Ishikawa (cell line): Measurements from ENCODE around the gene SBDS.
A peak's percentile ranks its signal among the peaks of the same experiment; 100 is the strongest.

Experiments used
- CEBPB ChIP-seq: IDR thresholded peaks from 2 replicates; pipeline ENCODE4 v1.6.1; 2012
- CREB1 ChIP-seq: IDR thresholded peaks from 2 replicates; pipeline ENCODE4 v1.6.1; 2012; ENCODE audit warnings: low read depth
- EGR1 ChIP-seq: IDR thresholded peaks from 2 replicates; pipeline ENCODE4 v1.6.1; 2012
- EP300 ChIP-seq: IDR thresholded peaks from 2 replicates; pipeline ENCODE4 v1.6.1; 2012; ENCODE audit warnings: borderline replicate concordance
- FOXM1 ChIP-seq: IDR thresholded peaks from 2 replicates; pipeline ENCODE4 v1.6.1; 2012; ENCODE audit warnings: low read depth, borderline replicate concordance
- MAX ChIP-seq: IDR thresholded peaks from 2 replicates; pipeline ENCODE4 v1.6.1; 2012
- NFIC ChIP-seq: IDR thresholded peaks from 2 replicates; pipeline ENCODE4 v1.6.1; 2012
- RAD21 ChIP-seq: IDR thresholded peaks from 2 replicates; pipeline ENCODE4 v1.6.1; 2012; ENCODE audit warnings: low read depth
- REST ChIP-seq: IDR thresholded peaks from 2 replicates; pipeline ENCODE4 v1.6.1; 2012; ENCODE audit warnings: low read depth, mild to moderate bottlenecking
- TAF1 ChIP-seq: IDR thresholded peaks from 2 replicates; pipeline ENCODE4 v1.6.1; 2012; ENCODE audit warnings: low read depth, mild to moderate bottlenecking
- TCF12 ChIP-seq: IDR thresholded peaks from 2 replicates; pipeline ENCODE4 v1.6.1; 2012; ENCODE audit warnings: low read depth
- TEAD4 ChIP-seq: IDR thresholded peaks from 2 replicates; pipeline ENCODE4 v1.6.1; 2012
- USF1 ChIP-seq: IDR thresholded peaks from 2 replicates; pipeline ENCODE4 v1.6.1; 2012
- YY1 ChIP-seq: IDR thresholded peaks from 2 replicates; pipeline ENCODE4 v1.6.1; 2012; ENCODE audit warnings: low read depth
- ZBTB7A ChIP-seq: IDR thresholded peaks from 2 replicates; pipeline ENCODE4 v1.6.1; 2012; ENCODE audit warnings: low read depth

Gene SBDS

GRCh38 chr7:66952343-66953043 lies 42.9 kb downstream of the SBDS start:
- TF ChIP-seq USF1, result no peak
- no peak for TF ChIP-seq RAD21
- TF ChIP-seq TEAD4, result peak; percentile 46; the same call in 1 of the 2 replicates
- no peak for TF ChIP-seq CEBPB
- TF ChIP-seq YY1, result no peak
- no peak for TF ChIP-seq ZBTB7A
- 0 out of 2 replicates have a peak, but pooled peaks have one; percentile 26 for TF ChIP-seq NFIC

- TF ChIP-seq EGR1 (no peak), YY1 (no peak), TEAD4 (no peak), CEBPB (no peak), USF1 (no peak), TAF1 (no peak), TCF12 (no peak), CREB1 (no peak), FOXM1 (no peak), MAX (no peak), EP300 (no peak), NFIC (no peak), RAD21 (no peak), REST (no peak), ZBTB7A (no peak)
Observed at GRCh38 chr7:66950763-66951162, 44.6 kb downstream of the SBDS start.

- TF ChIP-seq YY1 (no peak), CEBPB (no peak), TAF1 (no peak), ZBTB7A (no peak), NFIC (no peak), TEAD4 (no peak)
Observed at GRCh38 chr7:66950311-66950710, 45.1 kb downstream of the SBDS start.

GRCh38 chr7:66948480-66949109 lies 46.8 kb downstream of the SBDS start:
- no peak for TF ChIP-seq TAF1
- no peak for TF ChIP-seq REST
- no peak for TF ChIP-seq TCF12
- no peak for TF ChIP-seq USF1
- no peak for TF ChIP-seq CEBPB
- TF ChIP-seq ZBTB7A, result no peak
- TF ChIP-seq EP300, result no peak
- TF ChIP-seq NFIC, result no peak
- no peak for TF ChIP-seq CREB1
- TF ChIP-seq TEAD4, result no peak
- no peak for TF ChIP-seq EGR1
- TF ChIP-seq MAX, result no peak
- TF ChIP-seq RAD21, result no peak
- TF ChIP-seq FOXM1, result no peak
- TF ChIP-seq YY1, result no peak

GRCh38 chr7:66946545-66946944 lies 48.8 kb downstream of the SBDS start:
- TF ChIP-seq RAD21 (no peak), EP300 (no peak), EGR1 (no peak), MAX (no peak), USF1 (no peak)
